ENCODE measurements around the gene RBM3.
"Not testable (repeated sequence)": the region's sequence is repeated elsewhere in the genome, so short reads cannot be mapped to it uniquely, and the experiment has no call there.

RBM3 gene

DNA sequence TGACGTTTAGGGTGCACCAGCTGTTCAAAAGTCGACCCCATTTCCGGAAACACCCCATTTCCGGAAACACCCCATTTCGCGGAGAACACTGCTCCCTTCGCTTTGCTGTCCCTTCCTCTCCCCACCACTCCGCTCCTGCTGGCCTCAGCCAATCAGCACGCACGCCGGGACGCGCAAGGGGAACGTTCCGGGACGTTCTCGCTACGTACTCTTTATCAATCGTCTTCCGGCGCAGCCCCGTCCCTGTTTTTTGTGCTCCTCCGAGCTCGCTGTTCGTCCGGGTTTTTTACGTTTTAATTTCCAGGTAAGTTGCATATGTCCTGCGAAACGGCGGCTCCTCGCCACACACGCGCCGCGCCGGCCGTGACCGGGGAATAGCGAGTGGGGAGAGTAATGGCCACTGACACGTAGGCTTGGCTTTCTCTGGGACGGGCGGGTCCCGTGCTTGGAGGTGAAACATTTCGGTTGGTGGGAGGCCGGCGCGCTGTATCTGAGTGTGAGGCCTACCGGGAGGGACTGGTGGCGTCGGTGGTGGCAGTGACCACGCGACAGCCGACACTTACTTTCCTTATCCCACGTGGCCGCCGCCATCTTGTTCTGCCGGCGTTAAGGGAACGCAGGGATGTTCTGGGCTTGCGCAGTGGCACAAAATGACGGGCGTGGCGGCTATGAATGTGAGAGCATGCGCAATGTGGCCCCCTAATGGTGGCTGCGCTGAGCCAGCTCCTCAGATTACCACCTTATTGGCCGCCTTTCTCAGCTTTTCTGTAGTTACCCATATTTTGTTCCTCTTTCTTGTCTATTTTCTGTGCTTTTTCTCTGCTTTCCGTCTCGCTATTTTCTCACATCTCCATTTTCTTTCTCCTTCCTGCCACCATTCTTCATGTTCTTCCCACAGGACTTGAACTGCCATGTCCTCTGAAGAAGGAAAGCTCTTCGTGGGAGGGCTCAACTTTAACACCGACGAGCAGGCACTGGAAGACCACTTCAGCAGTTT, at the start of gene RBM3:
Gene RBM3 (plus strand): TSS at position 215 of the 997 bp plus-strand sequence. CDS start 697 bp downstream, at position 912.
- Histone ChIP-seq H3K4me3 (replicated peaks; ENCODE audit: low read depth, low read length) (peak within 1 kb of the TSS; percentile 74), H3K36me3 (ENCODE audit: control insufficient read depth, insufficient read depth, low read length) (peaks cover 13% of the 10 kb centered on the region), H3K27me3 (replicated peaks; ENCODE audit: control insufficient read depth, insufficient read depth, low read length) (no peaks in the 10 kb centered on the region)
- DNase-seq (ENCODE audit: extremely low read depth, insufficient read length) = peak; percentile 92
- TF ChIP-seq, protein P1, sequence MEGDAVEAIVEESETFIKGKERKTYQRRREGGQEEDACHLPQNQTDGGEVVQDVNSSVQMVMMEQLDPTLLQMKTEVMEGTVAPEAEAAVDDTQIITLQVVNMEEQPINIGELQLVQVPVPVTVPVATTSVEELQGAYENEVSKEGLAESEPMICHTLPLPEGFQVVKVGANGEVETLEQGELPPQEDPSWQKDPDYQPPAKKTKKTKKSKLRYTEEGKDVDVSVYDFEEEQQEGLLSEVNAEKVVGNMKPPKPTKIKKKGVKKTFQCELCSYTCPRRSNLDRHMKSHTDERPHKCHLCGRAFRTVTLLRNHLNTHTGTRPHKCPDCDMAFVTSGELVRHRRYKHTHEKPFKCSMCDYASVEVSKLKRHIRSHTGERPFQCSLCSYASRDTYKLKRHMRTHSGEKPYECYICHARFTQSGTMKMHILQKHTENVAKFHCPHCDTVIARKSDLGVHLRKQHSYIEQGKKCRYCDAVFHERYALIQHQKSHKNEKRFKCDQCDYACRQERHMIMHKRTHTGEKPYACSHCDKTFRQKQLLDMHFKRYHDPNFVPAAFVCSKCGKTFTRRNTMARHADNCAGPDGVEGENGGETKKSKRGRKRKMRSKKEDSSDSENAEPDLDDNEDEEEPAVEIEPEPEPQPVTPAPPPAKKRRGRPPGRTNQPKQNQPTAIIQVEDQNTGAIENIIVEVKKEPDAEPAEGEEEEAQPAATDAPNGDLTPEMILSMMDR (IDR thresholded peaks at IDR 0.05; ENCODE audit: insufficient read depth, low read length, poor library complexity, severe bottlenecking) = peak; percentile 38

DNA sequence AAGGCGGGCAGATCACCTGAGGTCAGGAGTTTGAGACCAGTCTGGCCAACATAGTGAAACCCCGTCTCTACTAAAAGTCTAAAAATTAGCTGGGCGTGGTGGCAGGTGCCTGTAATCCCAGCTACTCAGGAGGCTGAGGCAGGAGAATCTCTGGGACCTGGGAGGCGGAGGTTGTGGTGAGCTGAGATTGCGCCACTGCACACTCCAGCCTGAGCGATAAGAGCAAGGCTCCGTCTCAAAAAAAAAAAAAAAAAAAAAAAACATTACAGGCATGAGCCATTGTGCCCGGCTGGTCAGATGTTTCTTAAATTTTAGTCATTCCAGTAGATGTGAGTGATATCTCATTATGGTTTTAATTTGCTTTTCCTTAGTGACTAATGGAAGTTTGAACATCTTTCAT, 48.4 kb upstream of the RBM3 start:
- not testable (repeated sequence) for H3K27me3 ChIP-seq (replicated peaks; ENCODE audit: control insufficient read depth, insufficient read depth, low read length); H3K36me3 ChIP-seq (ENCODE audit: control insufficient read depth, insufficient read depth, low read length); DNase-seq (ENCODE audit: extremely low read depth, insufficient read length); H3K4me3 ChIP-seq (replicated peaks; ENCODE audit: low read depth, low read length)

DNA sequence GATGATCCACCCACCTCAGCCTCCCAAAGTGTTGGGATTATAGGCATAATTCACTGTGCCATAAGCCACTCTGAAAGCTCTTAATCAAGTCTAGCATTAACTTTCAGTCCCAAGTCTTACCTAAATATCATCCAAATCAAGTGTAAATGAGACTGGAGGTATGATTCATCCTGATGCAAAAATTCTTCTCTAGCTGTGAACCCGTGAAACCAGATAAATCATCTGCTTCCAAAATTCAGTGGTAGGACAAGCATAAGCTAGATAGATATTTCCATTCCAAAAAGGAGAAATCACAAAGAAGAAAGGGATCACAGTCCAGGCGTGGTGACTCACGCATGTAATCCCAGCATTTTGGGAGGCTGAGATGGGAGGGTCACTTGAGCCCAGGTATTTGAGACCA, 43.5 kb upstream of the RBM3 start:
- Histone ChIP-seq H3K36me3 (ENCODE audit: control insufficient read depth, insufficient read depth, low read length) (peaks cover 4% of the 10 kb centered on the region), H3K4me3 (replicated peaks; ENCODE audit: low read depth, low read length) (no peak overlapping the region), H3K27me3 (replicated peaks; ENCODE audit: control insufficient read depth, insufficient read depth, low read length) (no peaks in the 10 kb centered on the region)
- TF ChIP-seq, protein P1 (IDR thresholded peaks at IDR 0.05; ENCODE audit: insufficient read depth, low read length, poor library complexity, severe bottlenecking) = no peak
- DNase-seq (ENCODE audit: extremely low read depth, insufficient read length) = no peak

DNA sequence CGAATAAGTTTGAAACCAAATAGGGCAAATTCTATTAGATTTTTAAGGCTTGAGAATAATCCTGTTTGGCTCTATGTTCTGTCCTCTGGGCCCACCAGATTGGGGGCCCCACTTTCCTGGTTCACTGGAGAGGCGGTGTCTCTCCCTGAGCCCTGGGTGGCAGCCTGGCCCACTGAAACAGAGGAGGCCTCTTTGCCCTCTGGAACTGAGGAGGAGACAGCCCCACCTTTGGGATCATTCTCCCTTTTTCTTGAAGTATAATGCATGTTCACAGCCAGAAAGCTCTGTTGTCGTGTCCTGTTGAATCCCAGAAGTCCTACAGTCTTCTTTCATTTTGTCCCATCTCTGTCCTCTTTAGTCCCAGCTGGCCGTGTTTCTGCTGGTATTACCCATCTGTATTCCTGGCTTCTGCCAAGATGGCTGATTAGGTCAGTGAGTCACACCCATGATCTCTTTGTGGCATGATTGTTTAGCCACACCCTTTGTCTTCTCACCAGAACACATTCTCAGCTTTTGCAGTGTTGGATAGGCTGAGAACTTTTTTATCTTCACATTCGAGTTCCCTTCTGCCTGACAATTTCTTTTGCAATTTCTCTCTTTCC, 42.8 kb upstream of the RBM3 start:
- TF ChIP-seq, protein P1 (IDR thresholded peaks at IDR 0.05; ENCODE audit: insufficient read depth, low read length, poor library complexity, severe bottlenecking) = no peak
- DNase-seq (ENCODE audit: extremely low read depth, insufficient read length) = no peak
- H3K4me3 ChIP-seq (replicated peaks; ENCODE audit: low read depth, low read length) = no peak overlapping the region
- H3K36me3 ChIP-seq (ENCODE audit: control insufficient read depth, insufficient read depth, low read length) = peaks cover 4% of the 10 kb centered on the region
- no peaks in the 10 kb centered on the region for H3K27me3 ChIP-seq (replicated peaks; ENCODE audit: control insufficient read depth, insufficient read depth, low read length)

DNA sequence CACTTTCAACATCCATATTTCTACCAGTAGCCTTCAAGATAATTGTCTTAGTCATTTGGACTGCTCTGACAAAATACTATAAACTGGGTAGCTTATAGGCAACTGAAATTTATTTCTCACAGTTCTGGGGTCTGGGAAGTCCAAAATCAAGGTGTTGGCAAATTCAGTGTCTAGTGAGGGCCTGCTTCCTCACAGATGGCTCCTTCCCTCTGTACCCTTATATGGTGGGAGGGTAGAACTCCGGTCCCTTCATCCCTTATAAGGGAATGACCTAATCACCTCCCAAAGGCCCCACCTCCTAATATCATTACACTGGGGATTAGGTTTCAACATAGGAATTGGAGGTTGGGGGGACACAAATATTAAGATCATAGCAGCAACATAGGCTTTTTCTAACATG, 42.1 kb upstream of the RBM3 start:
- H3K27me3 ChIP-seq (replicated peaks; ENCODE audit: control insufficient read depth, insufficient read depth, low read length) = no peaks in the 10 kb centered on the region
- no peak for DNase-seq (ENCODE audit: extremely low read depth, insufficient read length)
- no peak overlapping the region for H3K4me3 ChIP-seq (replicated peaks; ENCODE audit: low read depth, low read length)
- TF ChIP-seq, protein P1 (IDR thresholded peaks at IDR 0.05; ENCODE audit: insufficient read depth, low read length, poor library complexity, severe bottlenecking) = no peak
- H3K36me3 ChIP-seq (ENCODE audit: control insufficient read depth, insufficient read depth, low read length) = peaks cover 2% of the 10 kb centered on the region

DNA sequence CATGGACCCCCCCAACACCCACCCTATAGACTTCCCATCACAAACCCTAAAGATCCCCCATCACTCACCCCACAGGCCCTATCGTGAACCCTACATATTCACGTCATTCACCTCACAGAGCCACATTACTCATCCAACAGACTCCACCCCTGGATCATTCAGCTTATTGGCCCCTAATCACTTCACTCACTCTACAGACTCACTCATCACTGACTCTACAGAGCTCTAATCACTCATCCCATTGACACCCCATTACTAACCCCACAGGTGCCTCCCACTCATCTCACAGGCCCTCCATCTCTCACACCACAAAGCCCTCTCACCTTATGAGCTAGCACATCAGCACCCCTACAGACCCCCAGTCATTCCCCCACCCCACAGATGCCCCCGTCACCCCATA, 41.1 kb upstream of the RBM3 start:
- Histone ChIP-seq H3K36me3 (ENCODE audit: control insufficient read depth, insufficient read depth, low read length) (peaks cover 2% of the 10 kb centered on the region), H3K27me3 (replicated peaks; ENCODE audit: control insufficient read depth, insufficient read depth, low read length) (no peaks in the 10 kb centered on the region), H3K4me3 (replicated peaks; ENCODE audit: low read depth, low read length) (no peak overlapping the region)
- no peak for DNase-seq (ENCODE audit: extremely low read depth, insufficient read length)
- TF ChIP-seq, protein P1 (IDR thresholded peaks at IDR 0.05; ENCODE audit: insufficient read depth, low read length, poor library complexity, severe bottlenecking) = no peak

Measured in GM06990 (cell line).